HG03097 (cell line): Measurements from ENCODE around the gene ADARB1.

Experiments used
- ATAC-seq: cut with Tn5 transposase; IDR thresholded peaks from one replicate; pipeline ENCODE4 v1.9.1; 2021; ENCODE audit not compliant: unreplicated experiment, low FRiP score

Gene ADARB1

DNA sequence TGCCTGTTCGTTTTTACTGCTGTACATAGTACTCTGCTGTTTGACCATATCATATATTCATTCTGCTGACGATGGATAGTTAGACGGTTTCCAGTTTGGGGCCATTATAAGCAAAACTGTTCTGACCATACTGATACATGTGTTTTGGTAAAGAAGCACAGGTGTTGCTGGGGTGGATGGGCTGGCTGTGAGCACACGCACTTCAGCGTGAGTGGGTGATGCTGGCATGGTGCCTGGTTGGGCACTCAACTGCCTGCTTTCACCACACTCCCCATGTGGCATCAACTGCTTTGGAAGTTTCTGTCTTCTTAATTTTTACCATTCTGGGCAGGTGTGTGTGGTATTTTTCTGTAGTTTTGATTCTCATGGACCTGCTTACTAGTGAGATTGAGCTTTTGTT, 37.3 kb downstream of the ADARB1 start:
- ATAC-seq = no peak

DNA sequence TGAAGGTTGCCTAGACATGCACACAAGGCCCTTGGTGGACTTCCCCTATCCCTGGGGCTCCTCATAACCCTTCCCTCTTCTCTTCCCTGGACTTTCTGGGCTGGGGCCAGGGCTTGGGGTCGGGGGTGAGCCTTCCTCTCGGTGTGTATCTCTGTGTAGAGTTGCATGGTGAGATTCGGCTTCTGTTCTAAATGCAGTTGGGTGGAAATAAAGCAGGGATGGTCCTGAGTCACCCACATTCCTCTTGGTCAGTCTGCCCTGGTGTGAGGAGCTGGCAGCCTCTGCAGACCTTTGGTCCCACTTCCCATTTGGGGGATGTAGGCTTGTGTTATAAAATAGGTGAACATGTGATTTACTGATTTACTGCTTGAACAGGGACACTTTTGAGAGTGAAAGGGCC, 38.0 kb downstream of the ADARB1 start:
- no peak for ATAC-seq

DNA sequence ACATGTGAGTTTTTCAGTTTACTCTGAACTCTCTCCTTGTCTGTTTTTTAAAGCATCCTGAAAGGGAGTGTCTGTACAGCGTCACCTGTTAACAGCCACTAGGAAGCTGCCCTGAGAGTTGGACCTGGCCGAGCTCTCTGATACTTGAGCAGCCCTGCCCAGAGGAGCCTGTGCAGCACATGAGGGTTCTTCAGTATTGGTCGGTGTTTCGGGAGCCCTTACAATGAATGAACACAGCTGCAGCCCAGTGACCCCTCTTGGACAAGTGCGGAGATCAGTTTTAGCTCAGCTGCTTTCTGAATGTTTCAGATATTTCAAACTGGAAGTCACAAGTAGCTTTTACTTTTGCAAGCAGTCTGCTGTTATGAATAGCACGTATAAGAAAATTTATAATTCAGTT, 39.2 kb downstream of the ADARB1 start:
- no peak for ATAC-seq

DNA sequence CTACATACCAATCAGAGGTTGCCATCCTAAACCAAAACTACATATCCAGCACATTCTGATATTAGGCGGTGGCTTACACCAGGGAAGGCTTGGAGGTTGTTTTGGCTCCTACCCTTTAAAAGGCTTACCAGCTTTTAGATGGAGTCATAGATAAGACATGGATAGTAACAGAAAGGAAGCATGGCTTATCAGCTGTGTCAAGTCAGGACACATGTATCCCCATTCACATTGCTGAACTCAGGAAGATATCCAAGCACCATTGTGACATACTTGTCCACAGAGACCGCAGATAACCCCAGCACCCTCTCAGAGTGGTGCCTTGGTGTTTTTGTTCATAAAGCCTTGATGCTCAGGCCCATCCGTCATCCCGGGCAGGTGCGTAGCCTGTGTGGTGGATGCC, 39.7 kb downstream of the ADARB1 start:
- ATAC-seq = no peak

DNA sequence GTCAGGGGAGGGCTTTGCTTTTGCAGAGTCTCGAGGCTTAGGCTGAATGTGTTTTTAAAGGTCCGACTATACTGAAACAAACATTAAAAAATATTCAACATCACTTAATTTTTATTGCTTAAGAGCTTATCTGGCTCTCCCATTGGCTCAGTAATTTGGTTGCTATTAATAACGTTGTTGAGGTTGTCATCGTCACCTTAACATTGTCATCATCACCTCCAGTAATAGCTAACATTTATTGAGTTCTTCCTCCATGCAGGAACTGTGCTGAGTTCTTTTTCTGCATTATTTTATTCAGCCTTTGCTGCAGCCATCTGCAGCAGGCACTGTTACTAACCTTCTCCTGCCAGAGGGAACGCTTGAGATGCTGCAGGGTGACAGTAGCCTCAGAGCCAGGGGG, 40.1 kb downstream of the ADARB1 start:
- ATAC-seq = no peak

DNA sequence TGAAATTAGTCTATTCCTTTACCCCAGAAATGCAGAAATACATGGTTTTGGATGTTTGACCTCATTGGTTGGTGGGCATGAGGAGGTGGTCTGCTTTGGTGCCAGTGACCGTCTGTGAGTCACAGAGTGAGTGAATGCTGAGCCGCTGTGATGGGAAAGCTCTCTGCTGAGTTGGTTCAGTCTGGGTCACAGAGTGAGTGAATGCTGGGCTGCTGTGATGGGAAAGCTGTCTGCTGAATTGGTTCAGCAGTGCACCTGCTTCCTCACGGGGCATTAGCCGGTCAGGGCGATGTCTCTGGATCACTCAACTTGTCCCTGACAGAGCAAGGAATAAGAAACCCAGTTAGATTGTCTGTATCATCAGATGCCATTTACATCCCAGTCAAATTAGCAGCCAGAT, 40.8 kb downstream of the ADARB1 start:
- no peak for ATAC-seq

DNA sequence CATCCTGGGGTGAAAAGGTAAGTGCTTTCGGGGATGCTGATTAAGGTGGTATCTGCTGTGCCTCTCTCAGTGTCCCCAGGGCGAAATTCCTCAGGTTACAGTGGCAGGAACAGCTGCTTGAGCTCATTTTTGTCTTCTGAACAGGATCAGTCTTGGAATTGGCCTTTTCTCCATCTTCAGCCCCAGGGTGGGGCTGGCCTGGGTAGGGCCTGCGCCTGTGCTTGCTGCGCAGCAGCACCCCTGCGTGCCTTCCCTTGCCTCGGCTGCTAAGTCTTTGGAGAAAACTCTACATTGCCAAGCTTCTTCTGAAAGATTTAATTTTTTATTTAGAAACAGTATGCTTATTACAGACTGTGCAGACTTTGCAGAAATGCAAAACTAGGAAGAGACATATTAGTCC, 41.7 kb downstream of the ADARB1 start:
- ATAC-seq = no peak

DNA sequence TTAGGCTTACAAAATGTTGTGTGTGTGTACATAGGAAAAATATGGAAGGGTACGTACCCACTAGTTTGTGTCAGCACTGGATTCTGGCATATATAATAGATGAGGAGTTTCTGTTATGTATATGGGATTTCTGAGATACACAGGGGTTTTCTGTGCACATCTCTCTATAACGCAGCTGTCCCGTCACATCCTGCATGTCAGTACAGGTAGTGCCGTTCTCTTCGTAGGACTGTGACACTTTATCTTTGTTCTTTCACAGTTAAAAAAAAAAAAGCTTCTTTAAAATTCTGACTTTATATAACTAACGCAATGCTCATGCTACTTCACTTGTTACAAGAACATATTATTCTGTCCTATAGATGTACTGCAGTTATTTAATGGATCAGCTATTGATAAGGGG, 42.9 kb downstream of the ADARB1 start:
- no peak for ATAC-seq

DNA sequence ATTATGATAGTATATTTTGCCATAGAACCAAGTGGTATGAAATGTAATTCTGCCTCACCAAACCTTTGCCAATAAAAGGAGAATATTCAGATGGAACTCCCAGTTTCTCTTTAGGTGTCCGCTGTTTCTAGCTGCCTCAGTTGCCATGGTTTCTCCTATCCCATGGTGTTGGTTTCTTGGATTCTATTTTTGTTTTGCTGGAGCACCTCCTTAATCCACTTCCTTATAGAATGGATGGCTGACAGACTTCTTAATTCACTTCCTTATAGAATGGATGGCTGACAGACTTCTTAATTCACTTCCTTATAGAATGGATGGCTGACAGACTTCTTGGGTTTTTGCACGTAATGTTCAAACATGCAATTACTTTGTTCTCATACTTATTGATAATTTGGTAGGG, 43.7 kb downstream of the ADARB1 start:
- no peak for ATAC-seq

DNA sequence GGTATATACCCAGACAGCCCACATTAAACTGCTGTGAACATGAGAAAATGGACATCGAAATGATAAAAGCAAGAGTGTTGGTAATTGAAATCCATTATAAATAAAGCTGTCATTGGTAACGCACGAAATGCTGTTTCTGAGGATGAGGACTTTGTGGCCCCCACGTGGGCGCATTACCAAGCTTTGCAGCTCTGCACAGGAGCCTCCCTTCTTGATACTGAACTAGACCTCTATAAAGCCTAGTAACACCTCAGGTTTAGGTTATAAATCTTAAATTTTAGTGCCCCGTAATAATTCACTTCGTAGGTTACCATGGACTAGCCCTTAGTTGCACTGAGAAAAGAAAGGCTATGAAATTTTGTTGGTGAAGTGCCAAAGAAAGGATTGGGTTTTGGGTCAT, 45.4 kb downstream of the ADARB1 start:
- no peak for ATAC-seq

DNA sequence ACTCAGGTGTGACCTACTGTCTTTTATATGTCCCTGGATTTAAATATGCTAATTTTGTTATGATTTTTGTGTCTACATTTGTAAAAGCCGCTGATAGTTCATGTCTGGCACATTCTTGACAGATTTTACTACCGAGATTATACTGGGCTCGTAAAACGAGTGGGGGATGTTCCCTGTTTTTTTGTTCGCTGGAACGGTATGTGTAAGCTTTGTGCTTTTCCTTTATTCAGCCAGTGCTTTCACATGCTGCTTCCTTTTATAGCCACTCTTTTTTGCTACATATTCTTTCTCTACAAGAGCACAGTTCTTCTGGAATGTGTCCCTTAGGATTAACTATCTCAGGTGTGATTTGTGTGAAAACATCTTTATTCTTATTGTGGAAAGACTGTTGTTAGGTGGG, 46.6 kb downstream of the ADARB1 start:
- no peak for ATAC-seq

DNA sequence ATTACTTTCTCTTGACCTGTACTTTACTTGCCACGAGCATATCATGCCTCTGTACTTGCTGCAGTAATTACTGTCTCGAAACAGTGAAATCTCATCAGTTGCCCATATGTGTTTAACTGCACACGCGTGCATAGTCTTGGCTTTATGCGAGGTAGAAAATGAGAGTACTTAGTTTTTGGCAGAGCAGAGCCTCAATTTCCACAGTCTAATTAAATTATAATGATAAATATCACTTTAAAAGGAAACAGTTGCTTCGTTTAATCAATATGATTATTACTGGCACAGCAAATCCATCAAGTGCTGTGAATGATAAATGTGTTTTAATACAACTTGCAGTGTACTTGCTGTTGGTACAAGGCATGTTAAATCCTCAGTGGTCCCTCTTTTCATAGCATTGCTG, 47.6 kb downstream of the ADARB1 start:
- no peak for ATAC-seq

DNA sequence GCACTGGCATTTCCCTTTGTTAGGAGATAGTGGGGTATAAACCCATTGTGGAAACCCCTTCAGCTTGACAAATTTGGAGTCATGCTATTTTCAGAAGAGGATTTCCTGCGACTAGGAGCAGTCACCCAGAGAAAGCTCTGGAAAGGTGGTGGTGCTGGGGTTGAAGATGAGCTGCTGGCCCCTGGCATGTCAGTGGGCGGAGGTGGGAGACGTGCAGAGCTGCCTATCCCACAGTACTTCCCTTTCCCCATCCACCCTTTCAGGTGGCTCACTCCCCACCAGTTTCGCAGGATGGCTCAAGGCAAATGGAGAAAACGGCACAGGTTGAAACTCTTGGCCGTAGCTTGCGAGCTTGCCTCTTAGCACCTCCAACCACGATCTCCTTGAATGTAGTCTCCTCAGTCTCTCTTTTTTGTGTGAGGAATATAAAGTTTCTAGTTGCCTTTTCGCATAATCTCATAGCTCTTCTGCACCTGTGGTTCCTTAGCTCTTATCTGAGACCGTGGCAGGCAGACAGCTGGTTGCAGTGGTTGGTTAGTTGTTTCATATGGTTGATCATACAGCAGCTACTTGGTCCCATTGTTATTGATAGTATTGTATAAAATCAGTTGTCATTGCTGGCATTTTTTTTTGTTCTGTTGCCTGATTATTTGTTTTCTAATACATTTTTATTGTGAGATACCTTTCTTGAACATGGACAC, 48.2 kb downstream of the ADARB1 start:
- ATAC-seq = no peak

DNA sequence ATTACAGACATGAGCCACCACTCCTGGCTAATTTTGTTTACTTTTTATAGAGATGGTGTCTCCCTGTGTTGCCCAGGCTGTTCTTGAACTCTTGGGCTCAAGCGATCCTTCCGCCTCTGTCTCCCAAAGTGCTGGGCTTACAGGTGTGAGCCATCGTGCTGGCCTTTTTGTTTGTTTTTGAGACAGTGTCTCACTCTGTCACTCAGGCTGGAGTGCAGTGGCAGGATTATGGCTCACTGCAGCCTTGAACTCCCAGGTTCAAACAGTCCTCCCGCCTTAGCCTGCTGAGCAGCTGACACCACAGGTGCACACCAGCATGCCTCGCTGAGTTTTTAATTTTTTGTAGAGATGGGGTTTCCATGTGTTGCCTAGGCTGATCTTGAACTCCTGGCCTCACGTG, 49.1 kb downstream of the ADARB1 start:
- no peak for ATAC-seq

DNA sequence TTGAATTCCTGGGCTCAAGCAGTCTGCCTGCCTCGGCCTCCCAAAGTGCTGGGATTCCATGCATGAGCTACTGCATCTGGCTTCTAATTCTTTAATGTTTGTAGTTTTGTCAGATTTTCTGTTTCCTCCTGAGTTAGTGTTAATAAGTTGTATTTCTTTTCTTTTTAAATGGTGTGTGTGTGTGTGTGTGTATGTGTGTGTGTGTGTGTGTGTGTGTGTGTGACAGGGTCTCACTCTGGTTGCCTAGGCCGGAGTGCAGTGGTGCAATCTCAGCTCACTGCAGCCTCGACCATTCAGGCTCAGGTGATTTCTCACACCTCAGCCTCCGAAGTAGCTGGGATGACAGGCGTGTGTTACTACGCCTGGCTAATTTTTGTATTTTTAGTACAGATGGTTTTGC, 50.2 kb downstream of the ADARB1 start:
- no peak for ATAC-seq

DNA sequence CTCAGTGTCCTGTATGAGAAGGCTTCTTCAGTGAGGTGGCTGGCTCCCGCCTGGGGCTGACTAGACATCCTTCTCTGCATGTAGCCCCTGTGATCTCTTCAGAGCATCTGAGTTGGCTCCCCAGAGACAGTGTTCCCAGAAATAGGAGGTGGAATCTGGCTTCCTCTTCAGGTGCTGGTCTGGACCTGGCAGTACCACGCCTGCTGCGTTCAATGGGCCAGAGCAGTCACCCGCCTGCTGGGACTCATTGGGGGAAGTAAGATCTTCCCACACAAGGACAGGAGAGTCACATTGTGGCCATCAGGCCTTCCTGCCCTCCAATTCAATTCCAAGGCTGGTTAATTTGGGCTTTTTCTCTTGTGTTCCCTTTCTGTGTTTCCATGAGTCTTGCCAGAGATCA, 51.0 kb downstream of the ADARB1 start:
- no peak for ATAC-seq

DNA sequence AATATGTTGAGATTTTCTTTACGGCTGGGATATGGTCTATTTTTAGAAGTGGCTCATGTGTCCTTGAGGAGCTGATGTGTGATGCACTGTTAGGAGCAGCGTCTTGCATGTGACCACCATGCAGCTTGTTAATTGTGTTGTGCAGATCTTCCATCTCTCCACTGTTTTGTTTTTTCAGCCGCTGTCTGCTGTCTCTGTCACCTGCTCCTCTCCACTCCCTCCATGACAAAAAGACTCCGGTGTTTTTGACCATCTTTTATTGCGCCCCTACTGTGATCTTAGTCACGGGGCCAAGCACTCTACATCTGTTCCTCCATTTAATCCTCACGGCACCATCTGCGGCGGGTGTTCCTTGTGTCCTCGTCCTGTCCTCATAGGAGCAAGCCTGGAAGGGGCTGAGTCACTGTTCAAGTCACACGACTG, 51.8 kb downstream of the ADARB1 start:
- ATAC-seq = no peak

DNA sequence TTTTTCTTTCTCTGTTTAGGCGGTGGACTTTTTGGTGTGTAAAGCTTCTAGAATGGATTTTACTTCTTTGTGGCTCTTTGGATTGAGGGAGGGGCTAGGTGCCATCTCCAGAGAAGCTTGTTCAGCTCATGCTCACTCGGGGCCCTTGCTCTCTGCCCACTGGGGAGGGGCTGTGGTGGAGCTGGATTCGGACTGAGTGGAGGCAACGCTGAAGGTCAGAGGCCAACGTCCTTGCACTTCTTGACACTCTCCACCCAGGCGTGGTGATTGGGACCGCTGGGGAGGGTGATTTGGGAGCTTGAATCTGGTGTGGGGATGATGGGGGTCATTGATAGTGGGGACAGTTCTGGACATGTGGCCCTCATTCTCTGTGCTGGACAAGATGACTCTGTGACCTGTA, 52.6 kb downstream of the ADARB1 start:
- ATAC-seq = no peak

DNA sequence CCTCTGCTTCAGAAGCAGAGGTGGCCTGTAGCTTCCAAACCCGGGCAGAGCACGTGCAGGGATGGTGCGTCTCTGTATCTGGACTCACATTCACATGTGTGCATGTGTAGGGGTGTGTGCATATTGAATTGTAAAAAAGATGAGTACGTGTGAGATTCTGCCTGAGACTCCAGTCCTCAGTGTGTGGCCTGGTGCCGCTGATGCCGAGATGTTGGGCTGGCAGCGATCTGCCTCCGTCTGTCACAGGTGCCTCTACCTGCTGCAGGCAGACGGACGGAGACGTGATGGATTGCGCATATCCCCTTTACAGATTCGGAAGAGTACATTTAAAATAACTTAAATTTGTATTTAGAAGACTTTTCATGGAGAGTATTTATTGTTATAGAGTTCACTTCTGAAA, 53.6 kb downstream of the ADARB1 start:
- ATAC-seq = no peak

DNA sequence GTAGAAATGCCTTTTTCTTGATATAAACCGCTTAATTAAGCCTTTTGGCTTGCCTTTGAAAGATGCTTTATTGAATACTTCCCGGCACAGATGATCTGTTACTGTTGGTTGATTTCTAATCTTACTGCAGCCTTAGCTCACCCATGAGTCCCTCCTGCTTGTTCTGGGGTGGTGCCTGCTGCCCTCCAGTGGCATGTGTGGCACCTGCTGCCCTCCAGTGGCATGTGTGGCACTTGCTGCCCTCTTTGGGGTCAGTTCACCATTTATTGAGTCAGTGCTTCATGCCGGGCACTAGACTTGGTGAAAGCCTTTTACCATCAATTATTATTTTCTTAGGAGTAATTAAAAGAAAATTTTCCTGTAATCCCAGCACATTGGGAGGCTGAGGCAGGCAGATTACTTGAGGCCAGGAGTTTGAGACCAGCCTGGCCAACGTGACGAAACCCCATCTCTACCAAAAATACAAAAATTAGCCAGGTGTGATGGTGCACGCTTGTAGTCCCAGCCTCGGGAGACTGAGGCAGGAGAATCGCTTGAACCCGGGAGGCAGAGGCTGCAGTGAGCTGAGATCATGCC, 54.3 kb downstream of the ADARB1 start:
- ATAC-seq = no peak

DNA sequence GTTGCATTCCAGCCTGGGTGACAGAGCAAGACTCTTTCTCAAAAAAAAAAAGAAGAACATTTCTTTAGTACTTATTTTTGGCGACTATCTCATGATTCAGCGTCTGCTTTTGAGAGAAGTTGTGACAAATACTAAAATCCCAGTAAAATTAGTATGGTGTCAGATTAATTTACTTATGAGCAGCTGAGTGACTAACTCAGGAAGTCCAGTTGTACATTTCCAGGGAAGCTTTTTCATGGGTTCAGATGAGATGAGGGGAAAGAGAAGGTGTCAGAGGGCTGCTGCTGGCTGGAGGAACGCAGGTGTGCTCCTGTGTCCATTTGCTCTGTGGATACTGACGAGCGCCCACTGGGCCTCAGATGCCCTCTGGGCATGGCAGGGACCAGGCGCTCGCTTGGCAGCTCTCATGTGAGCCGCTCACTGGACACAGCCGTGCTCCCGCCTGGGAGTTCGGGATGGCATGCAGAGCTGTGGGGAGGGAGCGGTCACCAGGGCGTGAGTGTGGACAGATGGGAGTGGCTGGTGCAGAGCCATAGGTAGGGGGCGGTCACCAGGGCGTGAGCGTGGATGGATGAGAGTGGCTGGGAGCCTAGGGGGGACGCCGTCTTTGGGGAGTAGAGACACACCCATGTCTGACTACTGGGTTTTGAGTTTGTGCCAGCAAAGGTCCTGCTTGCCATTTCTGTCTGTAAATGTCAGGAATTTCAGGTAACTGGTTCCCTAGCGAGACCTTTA, 55.0 kb downstream of the ADARB1 start:
- no peak for ATAC-seq

DNA sequence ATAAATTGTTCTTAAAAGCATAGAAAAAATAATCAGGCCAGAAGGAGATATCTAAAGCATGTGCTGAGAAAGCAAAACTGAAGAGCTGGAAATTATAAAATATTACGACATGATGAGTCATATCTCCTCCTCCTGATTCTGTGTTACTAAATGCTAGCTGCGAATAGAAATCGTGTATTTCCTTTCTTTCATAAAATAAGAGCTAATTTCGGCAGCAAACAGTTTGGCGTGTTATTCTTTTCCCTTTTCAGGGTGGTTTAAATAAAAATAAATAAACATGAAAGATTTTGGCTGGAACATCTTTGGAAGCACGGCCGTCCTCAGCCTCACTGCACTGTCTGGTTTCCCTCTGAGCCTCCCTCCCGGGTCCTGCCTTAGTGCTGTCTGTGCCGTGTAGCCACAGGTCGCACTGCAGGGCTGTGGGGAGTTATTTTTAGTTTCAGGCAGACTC, 56.0 kb downstream of the ADARB1 start:
- no peak for ATAC-seq
